Measurements from ENCODE around the gene CDT1. TPM values are rescaled to one million over a fixed set of nuclear protein-coding genes. Genes with fewer than 3 reads are reported as not detected.

The CDT1 gene
- total and polyA plus RNA-seq, 3 donors from 2014 or later = 11.9 to 19.1 (median 14.9) TPM

DNA sequence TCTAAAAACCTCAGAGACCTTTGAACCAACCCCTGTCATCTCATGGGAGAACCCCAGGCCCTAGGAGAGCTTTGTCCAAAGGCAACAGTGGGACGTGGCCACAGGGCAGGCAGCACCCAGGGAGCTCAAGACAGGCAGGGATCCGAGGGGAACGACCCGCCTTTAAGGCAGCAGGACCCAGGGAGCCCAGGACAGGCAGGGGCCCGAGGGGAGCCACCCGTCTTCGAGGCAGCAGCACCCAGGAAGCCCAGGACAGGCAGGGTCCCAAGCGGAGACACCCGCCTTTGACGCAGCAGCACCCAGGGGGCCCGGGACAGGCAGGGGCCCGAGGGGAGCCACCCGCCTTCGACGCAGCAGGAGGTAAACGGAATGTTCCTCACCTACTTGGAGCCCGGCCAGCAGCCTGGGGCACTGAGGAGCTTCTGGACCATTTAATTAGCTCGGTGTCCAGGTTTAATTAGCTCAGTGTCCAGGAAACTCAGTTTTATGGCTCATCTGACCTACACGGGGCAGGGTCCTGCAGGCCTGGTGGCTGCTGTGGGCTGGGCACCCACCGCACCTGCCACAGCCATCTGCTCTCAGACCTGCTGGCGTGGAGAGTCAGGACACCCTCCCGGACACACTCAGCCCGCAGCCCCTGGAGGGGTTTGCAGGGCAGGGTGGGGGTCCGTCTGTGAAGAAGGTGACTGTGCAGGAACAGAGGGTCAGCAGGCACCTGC is 43.0 kb upstream of the CDT1 start:
- H3K4me1 ChIP-seq = no peaks in the 10 kb centered on the region
- H3K9me3 ChIP-seq = no peaks in the 10 kb centered on the region
- H3K27me3 ChIP-seq = no peaks in the 10 kb centered on the region
- no peaks in the 10 kb centered on the region for H3K36me3 ChIP-seq (ENCODE audit: low read depth, missing control alignments)
- WGBS, 2 donors = 84 to 88% methylated on average over 14 to 24 of the region's 24 CpGs
- H3K27ac ChIP-seq = no peak overlapping the region
- TF ChIP-seq, protein P1, sequence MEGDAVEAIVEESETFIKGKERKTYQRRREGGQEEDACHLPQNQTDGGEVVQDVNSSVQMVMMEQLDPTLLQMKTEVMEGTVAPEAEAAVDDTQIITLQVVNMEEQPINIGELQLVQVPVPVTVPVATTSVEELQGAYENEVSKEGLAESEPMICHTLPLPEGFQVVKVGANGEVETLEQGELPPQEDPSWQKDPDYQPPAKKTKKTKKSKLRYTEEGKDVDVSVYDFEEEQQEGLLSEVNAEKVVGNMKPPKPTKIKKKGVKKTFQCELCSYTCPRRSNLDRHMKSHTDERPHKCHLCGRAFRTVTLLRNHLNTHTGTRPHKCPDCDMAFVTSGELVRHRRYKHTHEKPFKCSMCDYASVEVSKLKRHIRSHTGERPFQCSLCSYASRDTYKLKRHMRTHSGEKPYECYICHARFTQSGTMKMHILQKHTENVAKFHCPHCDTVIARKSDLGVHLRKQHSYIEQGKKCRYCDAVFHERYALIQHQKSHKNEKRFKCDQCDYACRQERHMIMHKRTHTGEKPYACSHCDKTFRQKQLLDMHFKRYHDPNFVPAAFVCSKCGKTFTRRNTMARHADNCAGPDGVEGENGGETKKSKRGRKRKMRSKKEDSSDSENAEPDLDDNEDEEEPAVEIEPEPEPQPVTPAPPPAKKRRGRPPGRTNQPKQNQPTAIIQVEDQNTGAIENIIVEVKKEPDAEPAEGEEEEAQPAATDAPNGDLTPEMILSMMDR (IDR thresholded peaks at IDR 0.05) = no peak
- TF ChIP-seq POLR2A (IDR thresholded peaks at IDR 0.05) = no peak
- intact Hi-C loops (cut with DNase I; ENCODE audit: low total_unique reads) = no loop called here
- no peak for DNase-seq
- H3K4me3 ChIP-seq = no peak overlapping the region

DNA sequence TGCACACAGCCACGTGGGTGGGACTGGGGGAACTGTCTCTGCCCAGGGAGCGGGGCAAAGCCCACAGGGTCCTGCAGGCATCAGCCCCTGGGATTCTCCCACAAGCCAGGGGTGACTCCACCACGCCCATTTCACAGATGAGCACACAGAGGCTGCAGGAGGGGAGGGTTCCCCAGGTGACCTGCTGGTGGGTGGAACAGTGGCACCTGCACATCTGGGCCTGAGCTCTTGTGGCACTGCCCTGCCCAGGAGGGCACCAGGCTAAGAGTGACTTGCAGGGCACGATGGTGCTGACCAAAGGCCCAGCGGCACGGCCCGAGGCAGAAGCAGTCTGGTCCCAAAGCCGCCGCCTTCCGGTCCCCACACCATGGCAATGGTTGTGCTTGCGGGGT is 42.5 kb upstream of the CDT1 start:
- Histone ChIP-seq H3K27ac (no peak overlapping the region), H3K36me3 (ENCODE audit: low read depth, missing control alignments) (no peaks in the 10 kb centered on the region), H3K4me3 (no peak overlapping the region), H3K4me1 (no peaks in the 10 kb centered on the region), H3K9me3 (no peaks in the 10 kb centered on the region), H3K27me3 (no peaks in the 10 kb centered on the region)
- TF ChIP-seq, protein P1 (IDR thresholded peaks at IDR 0.05) = no peak
- TF ChIP-seq POLR2A (IDR thresholded peaks at IDR 0.05) = no peak
- DNase-seq = no peak
- intact Hi-C loops (cut with DNase I; ENCODE audit: low total_unique reads) = no loop called here
- WGBS, 2 donors = 88 to 100% methylated on average over 1 to 11 of the region's 11 CpGs

DNA sequence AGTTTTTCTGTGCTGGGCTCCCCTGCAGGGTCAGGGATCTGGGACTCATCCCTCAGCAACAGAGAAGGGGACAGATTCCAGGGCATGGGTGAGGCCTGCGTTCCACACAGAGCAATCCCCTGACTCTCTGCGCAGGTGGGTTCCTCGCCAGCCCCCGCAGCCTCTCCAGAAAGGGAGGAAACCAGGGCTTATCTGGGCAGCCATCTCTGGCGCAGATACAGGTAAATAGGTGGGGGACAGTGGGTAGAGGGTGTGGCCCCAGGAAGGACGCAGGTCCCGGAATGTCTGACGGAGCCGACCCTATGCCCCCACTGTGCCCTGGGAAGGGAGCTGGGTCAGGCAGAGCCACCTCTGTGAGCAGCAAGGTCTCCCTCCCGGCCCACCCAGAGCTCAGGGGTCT is 41.8 kb upstream of the CDT1 start:
- no peak for DNase-seq
- intact Hi-C loops (cut with DNase I; ENCODE audit: low total_unique reads) = no loop called here
- TF ChIP-seq, protein P1 (IDR thresholded peaks at IDR 0.05) = no peak
- no peak for TF ChIP-seq POLR2A (IDR thresholded peaks at IDR 0.05)
- Histone ChIP-seq H3K27me3 (no peaks in the 10 kb centered on the region), H3K4me3 (no peak overlapping the region), H3K9me3 (no peaks in the 10 kb centered on the region), H3K4me1 (no peaks in the 10 kb centered on the region), H3K27ac (no peak overlapping the region), H3K36me3 (ENCODE audit: low read depth, missing control alignments) (no peaks in the 10 kb centered on the region)
- WGBS, 2 donors = 76% methylated on average over 10 of the region's 10 CpGs; no CpG with 5 or more reads in 1 of the 2 donors

DNA sequence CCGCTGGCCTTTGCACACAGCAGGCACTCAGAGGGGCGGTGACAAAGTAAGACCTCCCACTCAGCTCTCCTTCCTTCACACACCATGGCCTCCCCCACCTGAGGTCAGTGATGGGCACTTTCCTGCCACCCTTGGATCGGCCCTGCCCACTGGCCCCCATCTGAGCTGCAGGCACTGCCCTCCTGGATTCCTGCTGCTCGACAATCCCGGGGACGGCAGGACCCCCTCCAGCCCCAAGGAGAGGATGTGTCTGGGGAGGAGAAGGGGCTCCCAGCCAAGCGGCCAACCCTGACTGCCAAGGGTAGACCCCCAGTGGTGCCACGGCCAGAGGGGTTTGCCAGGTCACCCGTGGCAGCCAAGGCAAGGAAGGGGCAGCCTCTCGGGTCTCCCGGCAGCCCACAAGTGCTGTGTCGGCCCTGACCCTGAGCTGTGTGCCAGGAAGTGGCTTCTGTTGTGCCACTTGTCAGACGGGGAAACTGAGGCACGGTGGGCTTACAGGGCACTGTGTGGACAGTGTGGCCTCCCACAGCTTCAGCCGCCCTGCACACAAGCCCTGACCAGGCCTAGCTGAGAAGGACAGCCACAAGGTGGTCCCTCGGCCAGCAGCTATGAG is 41.2 kb upstream of the CDT1 start:
- intact Hi-C loops (cut with DNase I; ENCODE audit: low total_unique reads) = no loop called here
- TF ChIP-seq, protein P1 (IDR thresholded peaks at IDR 0.05) = no peak
- no peak for TF ChIP-seq POLR2A (IDR thresholded peaks at IDR 0.05)
- H3K27me3 ChIP-seq = no peaks in the 10 kb centered on the region
- H3K9me3 ChIP-seq = no peaks in the 10 kb centered on the region
- WGBS, 2 donors = 82 to 84% methylated on average over 9 to 16 of the region's 16 CpGs
- H3K27ac ChIP-seq = no peak overlapping the region
- H3K36me3 ChIP-seq (ENCODE audit: low read depth, missing control alignments) = no peaks in the 10 kb centered on the region
- DNase-seq = no peak
- no peak overlapping the region for H3K4me3 ChIP-seq
- H3K4me1 ChIP-seq = no peaks in the 10 kb centered on the region

Data from testis (tissue), 3 donors.